Raji (cell line): ENCODE results near the gene SERHL2.

Source experiments
- POLR2A ChIP-seq: IDR thresholded peaks from 2 replicates; pipeline ENCODE4 v1.6.1; 2011; ENCODE audit warnings: low read depth, low read length, control low read depth; ENCODE audit not compliant: insufficient read depth

SERHL2 gene, protein sequence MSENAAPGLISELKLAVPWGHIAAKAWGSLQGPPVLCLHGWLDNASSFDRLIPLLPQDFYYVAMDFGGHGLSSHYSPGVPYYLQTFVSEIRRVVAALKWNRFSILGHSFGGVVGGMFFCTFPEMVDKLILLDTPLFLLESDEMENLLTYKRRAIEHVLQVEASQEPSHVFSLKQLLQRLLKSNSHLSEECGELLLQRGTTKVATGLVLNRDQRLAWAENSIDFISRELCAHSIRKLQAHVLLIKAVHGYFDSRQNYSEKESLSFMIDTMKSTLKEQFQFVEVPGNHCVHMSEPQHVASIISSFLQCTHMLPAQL

DNA sequence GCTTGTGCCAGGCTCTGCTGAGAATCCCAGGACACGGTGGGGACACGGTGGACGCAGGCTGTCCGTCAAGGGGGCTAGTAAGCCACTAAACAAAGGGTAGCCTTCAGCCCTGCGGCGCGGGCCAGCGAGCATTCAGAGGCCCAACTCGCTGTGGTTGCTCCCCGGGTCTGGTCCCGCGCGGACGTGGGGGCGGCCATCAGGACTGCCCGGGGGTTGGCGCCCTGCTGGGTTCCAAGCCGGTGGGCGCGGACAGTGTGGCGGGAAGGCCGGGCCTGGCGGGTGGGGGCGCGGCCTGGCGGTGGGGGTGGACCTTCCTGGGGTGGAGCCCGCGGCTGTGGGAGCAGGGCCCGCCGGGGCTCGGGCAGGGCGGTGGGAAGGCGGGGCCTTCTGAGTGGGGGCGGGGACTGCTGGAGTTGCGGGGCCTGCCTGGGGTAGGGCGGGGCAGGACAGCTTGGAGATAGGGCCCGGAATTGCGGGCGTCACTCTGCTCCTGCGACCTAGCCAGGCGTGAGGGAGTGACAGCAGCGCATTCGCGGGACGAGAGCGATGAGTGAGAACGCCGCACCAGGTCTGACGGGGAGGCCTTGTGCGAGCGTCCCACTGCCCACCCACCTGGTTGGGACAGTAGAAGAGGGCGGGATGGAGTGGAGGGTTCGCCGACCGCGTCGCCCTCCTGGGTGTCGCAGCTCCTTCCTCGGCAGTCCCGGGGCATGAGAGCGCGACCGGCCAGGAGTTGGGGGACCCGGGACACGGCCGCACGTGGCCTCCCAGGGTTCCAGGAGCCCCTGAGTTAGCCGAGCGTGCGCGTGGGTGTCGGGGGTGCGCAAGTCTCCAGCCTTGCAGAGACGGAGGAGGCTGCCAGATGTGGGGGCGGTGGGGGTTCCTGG, at the start of gene SERHL2:
SERHL2 (plus strand) TSS at position 482 of the 887 bp plus-strand sequence; CDS start at position 547, 65 bp downstream.
- peak; percentile 75 for TF ChIP-seq POLR2A

DNA sequence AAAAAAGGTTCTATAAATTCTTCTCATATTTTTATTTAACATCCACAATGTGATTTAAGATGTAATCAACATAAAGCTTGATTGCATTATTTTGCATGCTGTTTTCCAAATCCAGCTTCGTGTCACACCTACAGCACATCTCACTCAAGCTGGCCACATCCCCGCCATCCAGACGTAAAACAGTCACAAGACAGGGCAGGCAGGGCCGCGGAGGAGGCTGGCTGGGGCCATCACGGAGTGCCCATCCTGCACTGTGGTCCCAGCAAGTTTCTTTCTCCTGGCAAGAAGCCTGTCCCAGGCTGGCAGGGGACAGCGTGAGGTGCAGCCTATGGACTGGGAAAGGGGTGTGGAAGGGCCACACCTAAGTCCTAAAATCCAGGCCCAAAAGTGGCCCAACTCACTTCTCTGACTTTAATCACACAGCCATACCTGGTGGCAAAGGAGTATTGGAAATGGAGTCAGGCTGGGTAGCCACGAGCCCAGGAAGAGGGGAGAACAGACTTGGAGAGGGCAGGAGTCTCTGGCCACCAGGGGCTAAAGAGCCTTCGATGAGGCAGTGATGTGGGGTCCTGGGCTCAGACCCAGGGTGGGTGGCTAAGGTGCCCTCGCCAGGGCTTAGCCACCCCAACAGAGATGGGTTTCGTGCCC, 45.3 kb upstream of the SERHL2 start:
- TF ChIP-seq POLR2A, result 0 out of 2 replicates have a peak, but pooled peaks have one; percentile 21

DNA sequence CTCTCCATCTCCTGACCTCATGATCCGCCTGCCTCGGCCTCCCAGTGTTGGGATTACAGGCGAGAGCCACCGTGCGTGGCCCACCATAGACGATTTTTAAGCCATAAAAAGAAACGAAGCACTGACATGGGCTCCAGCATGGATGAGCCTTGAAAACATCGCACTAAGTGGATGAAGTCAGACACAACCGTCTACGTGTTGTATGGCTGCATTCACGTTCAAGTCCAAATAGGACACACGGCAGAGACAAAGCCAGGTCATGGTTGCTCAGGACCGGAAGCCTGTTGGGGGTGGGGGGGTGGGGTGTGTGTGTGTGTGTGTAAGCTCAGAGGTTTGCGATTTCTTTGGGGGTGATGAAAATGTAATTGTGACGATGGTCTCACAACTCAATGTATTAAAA, 44.2 kb upstream of the SERHL2 start:
- TF ChIP-seq POLR2A, result peak; percentile 50

- TF ChIP-seq POLR2A, result peak; percentile 5; the same call in 1 of the 2 replicates
Observed at GRCh38 chr22:42511401-42511891, 42.3 kb upstream of the SERHL2 start.

DNA sequence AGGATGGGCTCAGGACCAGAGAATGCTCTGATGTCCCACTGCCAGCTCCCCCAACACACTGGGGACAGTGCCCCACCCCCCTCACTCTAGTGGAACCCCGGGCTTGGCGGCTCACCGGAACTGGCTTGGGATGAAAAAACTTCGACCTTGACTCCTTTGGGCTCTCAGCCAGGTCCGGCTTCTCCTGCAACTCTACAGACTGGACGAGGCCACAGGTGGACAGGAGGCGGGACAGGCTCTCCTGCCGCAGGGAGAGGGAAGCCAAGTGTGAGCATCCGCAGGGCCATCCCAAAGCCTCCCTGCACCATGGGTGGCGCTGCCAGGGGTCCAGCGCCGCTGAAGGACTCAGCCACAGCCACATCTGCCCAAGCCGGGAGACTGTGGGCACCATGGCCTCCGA, 37.9 kb upstream of the SERHL2 start:
- TF ChIP-seq POLR2A, result no peak

DNA sequence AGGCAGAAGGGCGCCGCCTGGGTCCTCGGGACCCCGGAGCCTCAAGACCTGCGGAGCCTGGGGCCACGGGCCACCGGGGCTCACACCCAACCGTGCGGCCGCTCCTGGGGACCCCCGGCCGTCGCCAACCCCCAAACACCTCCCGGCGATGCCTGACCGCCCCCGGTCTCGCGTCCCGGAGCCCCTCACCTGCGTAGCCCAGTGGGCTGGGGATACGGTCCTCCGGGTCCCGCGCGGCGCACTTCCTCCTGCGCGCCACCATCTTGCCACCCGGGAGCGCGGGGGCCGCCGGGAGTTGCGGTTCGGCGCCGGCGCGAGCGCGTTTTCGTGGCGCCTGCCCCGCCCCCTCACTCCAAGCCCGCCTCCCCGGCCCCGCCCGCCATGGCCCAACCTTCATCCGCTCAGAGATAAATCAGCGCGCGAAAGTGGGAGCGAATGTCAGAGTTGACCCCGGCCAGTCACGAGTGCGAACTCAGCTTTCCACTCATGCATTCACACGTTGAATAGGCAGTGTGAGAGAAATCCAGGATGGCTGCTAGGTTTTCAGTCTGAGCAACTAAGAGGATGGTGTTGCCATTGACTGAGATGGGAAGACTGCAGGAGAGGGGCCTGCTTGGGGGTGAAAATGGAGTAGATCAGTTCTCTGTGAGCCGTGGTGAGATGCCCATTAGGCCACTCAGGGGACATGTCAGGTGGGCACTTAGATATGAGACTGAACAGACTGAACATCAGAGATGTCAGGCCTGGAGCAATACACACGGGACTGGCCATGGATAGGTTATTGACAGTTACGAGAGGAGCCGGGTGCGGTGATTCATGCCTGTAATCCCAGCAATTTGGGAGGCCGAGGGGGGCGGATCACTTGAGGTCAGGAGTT, 34.0 kb upstream of the SERHL2 start, which contains the start of gene RRP7A:
RRP7A (minus strand) TSS at position 272 of the 877 bp plus-strand sequence; CDS start at position 262, 10 bp downstream.
- peak; percentile 74 for TF ChIP-seq POLR2A

GRCh38 chr22:42521228-42521546, 32.6 kb upstream of the SERHL2 start:
- no peak for TF ChIP-seq POLR2A

DNA sequence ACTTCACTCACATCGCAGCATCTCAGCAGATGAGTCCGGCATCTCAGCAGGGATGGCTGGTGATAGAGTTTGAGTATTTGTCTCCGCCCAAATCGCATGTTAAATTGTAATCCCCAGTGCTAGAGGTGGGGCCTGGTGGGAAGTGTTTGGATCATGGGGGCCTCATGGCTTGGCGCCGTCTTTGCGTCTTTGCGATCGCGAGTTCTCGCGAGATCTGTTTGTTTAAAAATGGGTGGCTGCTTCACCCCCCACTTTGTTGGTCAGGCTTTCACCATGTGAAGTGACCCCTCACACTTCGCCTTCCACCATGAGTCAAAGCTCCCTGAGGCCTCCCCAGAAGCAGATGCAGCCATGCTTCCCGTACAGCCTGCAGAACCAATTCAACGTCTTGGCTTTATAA, 31.2 kb upstream of the SERHL2 start:
- TF ChIP-seq POLR2A, result no peak

- TF ChIP-seq POLR2A, result no peak
Observed at GRCh38 chr22:42528591-42529307, 25.0 kb upstream of the SERHL2 start.

- TF ChIP-seq POLR2A, result peak; percentile 64; the same call in 1 of the 2 replicates
Observed at GRCh38 chr22:42533638-42533977, 20.1 kb upstream of the SERHL2 start.

- TF ChIP-seq POLR2A, result no peak
Observed at GRCh38 chr22:42536166-42536565, 17.6 kb upstream of the SERHL2 start.

DNA sequence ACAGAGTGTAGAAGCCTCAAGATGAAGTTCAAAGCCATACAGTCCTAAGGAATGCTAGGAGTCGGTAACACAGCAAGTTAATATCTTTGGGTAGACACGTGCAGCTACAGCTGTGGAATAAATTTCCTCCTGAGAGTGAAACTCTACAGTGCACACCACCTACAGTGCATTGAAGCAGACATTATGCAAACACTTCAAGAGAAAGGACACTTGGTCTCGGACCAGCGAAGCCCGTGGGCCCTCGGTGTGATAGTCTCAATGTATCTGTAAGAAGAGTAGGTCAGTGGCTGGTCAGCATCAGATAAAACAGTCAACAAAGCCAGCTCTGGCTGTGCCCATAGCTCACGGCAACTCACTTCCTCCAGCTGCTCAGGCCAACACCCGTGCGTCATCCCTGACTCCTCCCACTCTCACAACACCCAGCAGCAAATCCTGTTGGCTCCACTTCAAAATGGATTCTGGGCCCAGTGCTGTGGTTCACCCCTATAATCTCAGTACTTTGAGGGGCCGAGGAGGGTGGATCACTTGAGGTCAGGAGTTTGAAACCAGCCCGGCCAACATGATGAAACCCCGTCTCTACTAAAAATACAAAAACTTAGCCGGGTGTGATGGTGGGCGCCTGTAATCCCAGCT, 16.4 kb upstream of the SERHL2 start:
- TF ChIP-seq POLR2A, result peak; percentile 18; the same call in 1 of the 2 replicates

GRCh38 chr22:42544686-42545085, 9.1 kb upstream of the SERHL2 start:
- TF ChIP-seq POLR2A, result no peak

DNA sequence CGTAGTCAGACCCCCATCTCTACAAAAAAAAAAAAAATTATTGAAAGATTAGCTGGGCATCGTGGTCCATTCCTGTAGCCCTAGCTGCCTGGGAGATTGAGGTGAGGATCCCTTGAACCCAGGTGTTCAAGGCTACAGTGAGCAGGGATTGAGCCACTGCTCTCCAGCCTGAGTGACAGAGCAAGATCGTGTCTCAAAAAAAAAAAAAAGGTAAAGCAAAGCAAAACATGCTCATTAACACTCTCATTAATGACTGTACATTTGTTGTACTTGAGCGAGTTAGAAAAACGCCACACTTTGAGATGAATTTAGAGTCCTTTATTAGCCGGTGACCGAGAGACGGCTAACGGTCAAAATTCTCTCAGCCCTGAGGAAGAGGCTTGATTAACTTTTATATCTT, 6.2 kb upstream of the SERHL2 start:
- no peak for TF ChIP-seq POLR2A
